Mucosa of rectum (tissue), 2 donors: ENCODE measurements around the gene OXLD1.
"Not testable (repeated sequence)": the region's sequence is repeated elsewhere in the genome, so short reads cannot be mapped to it uniquely, and the experiment has no call there.

Source experiments
- H3K27ac ChIP-seq, 2 donors: one replicate each; pipeline ENCODE4 v1.7.0; 2013; ENCODE audit warnings: inconsistent platforms in 2 of 2, low read depth in 2 of 2, low read length in 2 of 2
- H3K27me3 ChIP-seq, 2 donors: one replicate each; pipeline ENCODE4 v1.7.0; 2013; ENCODE audit warnings: low read length in 2 of 2; ENCODE audit not compliant: control insufficient read depth in 2 of 2, insufficient read depth in 2 of 2
- H3K36me3 ChIP-seq, 2 donors: one replicate each; pipeline ENCODE4 v1.7.0; 2013; ENCODE audit warnings: low read length in 2 of 2; ENCODE audit not compliant: control insufficient read depth in 2 of 2, insufficient read depth in 2 of 2
- H3K4me1 ChIP-seq, 2 donors: one replicate each; pipeline ENCODE4 v1.7.0; 2013; ENCODE audit warnings: low read length in 2 of 2, mild to moderate bottlenecking in 1 of 2; ENCODE audit not compliant: control insufficient read depth in 2 of 2, insufficient read depth in 2 of 2
- H3K4me3 ChIP-seq, 2 donors: one replicate each; pipeline ENCODE4 v1.7.0; 2013; ENCODE audit warnings: low read length in 2 of 2
- H3K9ac ChIP-seq, 2 donors: one replicate each; pipeline ENCODE4 v1.7.0; 2013; ENCODE audit warnings: low read length in 2 of 2, low read depth in 1 of 2, mild to moderate bottlenecking in 1 of 2
- H3K9me3 ChIP-seq, 2 donors: one replicate each; pipeline ENCODE4 v1.7.0; 2013; ENCODE audit warnings: low read length in 2 of 2; ENCODE audit not compliant: control insufficient read depth in 2 of 2
- donor health status: healthy.
- donor health status: Normal muscosa, but diverticular disease.

Gene OXLD1

GRCh38 chr17:81682565-81683207 lies 16.3 kb upstream of the OXLD1 start:
- H3K27me3 ChIP-seq = no peaks in the 10 kb centered on the region
- H3K9me3 ChIP-seq = no peaks in the 10 kb centered on the region
- peaks cover 9 to 21% of the 10 kb centered on the region in 2 donors for H3K4me1 ChIP-seq
- H3K27ac ChIP-seq = peak overlapping the region in 1 of 2 donors; percentile 71
- H3K4me3 ChIP-seq = peak overlapping the region; percentile 82 to 92
- peaks cover 16 to 21% of the 10 kb centered on the region in 2 donors for H3K36me3 ChIP-seq
- H3K9ac ChIP-seq = peak overlapping the region; percentile 81 to 83

GRCh38 chr17:81681672-81682071 lies 15.3 kb upstream of the OXLD1 start:
- Histone ChIP-seq H3K9ac (no peak overlapping the region), H3K27me3 (no peaks in the 10 kb centered on the region), H3K27ac (no peak overlapping the region), H3K4me1 (peaks cover 9 to 21% of the 10 kb centered on the region in 2 donors), H3K4me3 (no peak overlapping the region), H3K36me3 (peaks cover 7 to 11% of the 10 kb centered on the region in 2 donors), H3K9me3 (no peaks in the 10 kb centered on the region)

- Histone ChIP-seq H3K4me1 (peaks cover 7 to 16% of the 10 kb centered on the region in 2 donors), H3K36me3 (peaks cover 0 to 5% of the 10 kb centered on the region in 2 donors), H3K27me3 (no peaks in the 10 kb centered on the region), H3K9ac (no peak overlapping the region), H3K27ac (no peak overlapping the region), H3K9me3 (no peaks in the 10 kb centered on the region), H3K4me3 (no peak overlapping the region)
Observed at GRCh38 chr17:81680150-81680549, 13.7 kb upstream of the OXLD1 start.

GRCh38 chr17:81676906-81677305 lies 10.5 kb upstream of the OXLD1 start:
- Histone ChIP-seq H3K27ac (no peak overlapping the region), H3K27me3 (no peaks in the 10 kb centered on the region), H3K36me3 (peaks cover 16 to 17% of the 10 kb centered on the region in 2 donors), H3K4me3 (no peak overlapping the region), H3K4me1 (no peaks in the 10 kb centered on the region), H3K9ac (no peak overlapping the region), H3K9me3 (no peaks in the 10 kb centered on the region)

GRCh38 chr17:81675515-81676221 lies 9.3 kb upstream of the OXLD1 start:
- peaks cover 23 to 25% of the 10 kb centered on the region in 2 donors for H3K36me3 ChIP-seq

GRCh38 chr17:81673561-81674258 lies 7.3 kb upstream of the OXLD1 start:
- Histone ChIP-seq H3K27ac (no peak overlapping the region), H3K27me3 (no peaks in the 10 kb centered on the region), H3K9me3 (no peaks in the 10 kb centered on the region), H3K4me1 (no peaks in the 10 kb centered on the region), H3K9ac (no peak overlapping the region), H3K4me3 (no peak overlapping the region), H3K36me3 (peaks cover 23 to 35% of the 10 kb centered on the region in 2 donors)

More at GRCh38 chr17:81675515-81676221, 9.3 kb upstream of the OXLD1 start:
- H3K27ac ChIP-seq, H3K4me1 ChIP-seq, H3K27me3 ChIP-seq, H3K9ac ChIP-seq, H3K9me3 ChIP-seq, H3K4me3 ChIP-seq: not testable (repeated sequence)

- Histone ChIP-seq H3K4me3 (no peak overlapping the region), H3K27me3 (no peaks in the 10 kb centered on the region), H3K4me1 (peaks cover 0 to 2% of the 10 kb centered on the region in 2 donors), H3K36me3 (peaks cover 23 to 35% of the 10 kb centered on the region in 2 donors), H3K9ac (no peak overlapping the region), H3K9me3 (no peaks in the 10 kb centered on the region), H3K27ac (no peak overlapping the region)
Observed at GRCh38 chr17:81672954-81673353, 6.5 kb upstream of the OXLD1 start.

GRCh38 chr17:81672504-81672903 lies 6.1 kb upstream of the OXLD1 start:
- peaks cover 0 to 2% of the 10 kb centered on the region in 2 donors for H3K4me1 ChIP-seq
- no peak overlapping the region for H3K4me3 ChIP-seq
- H3K27me3 ChIP-seq = no peaks in the 10 kb centered on the region
- H3K36me3 ChIP-seq = peaks cover 23 to 35% of the 10 kb centered on the region in 2 donors
- no peak overlapping the region for H3K9ac ChIP-seq
- no peak overlapping the region for H3K27ac ChIP-seq
- no peaks in the 10 kb centered on the region for H3K9me3 ChIP-seq

- Histone ChIP-seq H3K4me1 (peaks cover 10 to 12% of the 10 kb centered on the region in 2 donors), H3K27me3 (no peaks in the 10 kb centered on the region), H3K36me3 (peaks cover 24 to 28% of the 10 kb centered on the region in 2 donors), H3K4me3 (no peak overlapping the region), H3K27ac (no peak overlapping the region), H3K9me3 (no peaks in the 10 kb centered on the region), H3K9ac (no peak overlapping the region)
Observed at GRCh38 chr17:81667754-81668153, 1.3 kb upstream of the OXLD1 start.

- Histone ChIP-seq H3K27ac (peak overlapping the region; percentile 75 to 91), H3K9me3 (no peaks in the 10 kb centered on the region), H3K4me1 (peaks cover 10 to 12% of the 10 kb centered on the region in 2 donors), H3K9ac (peak overlapping the region; percentile 90 to 92), H3K36me3 (peaks cover 7 to 11% of the 10 kb centered on the region in 2 donors), H3K27me3 (no peaks in the 10 kb centered on the region), H3K4me3 (peak overlapping the region; percentile 82 to 95)
Observed at GRCh38 chr17:81666092-81666341, 388 bp downstream of the OXLD1 start.
